ENCODE results near the gene NIPBL.
"Not testable (repeated sequence)": the region's sequence is repeated elsewhere in the genome, so short reads cannot be mapped to it uniquely, and the experiment has no call there.

The NIPBL gene, protein sequence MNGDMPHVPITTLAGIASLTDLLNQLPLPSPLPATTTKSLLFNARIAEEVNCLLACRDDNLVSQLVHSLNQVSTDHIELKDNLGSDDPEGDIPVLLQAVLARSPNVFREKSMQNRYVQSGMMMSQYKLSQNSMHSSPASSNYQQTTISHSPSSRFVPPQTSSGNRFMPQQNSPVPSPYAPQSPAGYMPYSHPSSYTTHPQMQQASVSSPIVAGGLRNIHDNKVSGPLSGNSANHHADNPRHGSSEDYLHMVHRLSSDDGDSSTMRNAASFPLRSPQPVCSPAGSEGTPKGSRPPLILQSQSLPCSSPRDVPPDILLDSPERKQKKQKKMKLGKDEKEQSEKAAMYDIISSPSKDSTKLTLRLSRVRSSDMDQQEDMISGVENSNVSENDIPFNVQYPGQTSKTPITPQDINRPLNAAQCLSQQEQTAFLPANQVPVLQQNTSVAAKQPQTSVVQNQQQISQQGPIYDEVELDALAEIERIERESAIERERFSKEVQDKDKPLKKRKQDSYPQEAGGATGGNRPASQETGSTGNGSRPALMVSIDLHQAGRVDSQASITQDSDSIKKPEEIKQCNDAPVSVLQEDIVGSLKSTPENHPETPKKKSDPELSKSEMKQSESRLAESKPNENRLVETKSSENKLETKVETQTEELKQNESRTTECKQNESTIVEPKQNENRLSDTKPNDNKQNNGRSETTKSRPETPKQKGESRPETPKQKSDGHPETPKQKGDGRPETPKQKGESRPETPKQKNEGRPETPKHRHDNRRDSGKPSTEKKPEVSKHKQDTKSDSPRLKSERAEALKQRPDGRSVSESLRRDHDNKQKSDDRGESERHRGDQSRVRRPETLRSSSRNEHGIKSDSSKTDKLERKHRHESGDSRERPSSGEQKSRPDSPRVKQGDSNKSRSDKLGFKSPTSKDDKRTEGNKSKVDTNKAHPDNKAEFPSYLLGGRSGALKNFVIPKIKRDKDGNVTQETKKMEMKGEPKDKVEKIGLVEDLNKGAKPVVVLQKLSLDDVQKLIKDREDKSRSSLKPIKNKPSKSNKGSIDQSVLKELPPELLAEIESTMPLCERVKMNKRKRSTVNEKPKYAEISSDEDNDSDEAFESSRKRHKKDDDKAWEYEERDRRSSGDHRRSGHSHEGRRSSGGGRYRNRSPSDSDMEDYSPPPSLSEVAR (N-terminal part only)

GRCh38 chr5:36876299-36876964 lies at the start of gene NIPBL:
Gene NIPBL, plus strand, starts transcription at chr5:36876769. Its CDS starts 76,928 bp downstream, at chr5:36953697.
- DNase-seq: peak; percentile 85 to 87

GRCh38 chr5:36832274-36832673 lies 44.3 kb upstream of the NIPBL start:
- DNase-seq: no peak

GRCh38 chr5:36836831-36837230 lies 39.7 kb upstream of the NIPBL start:
- no peak for DNase-seq

DNA sequence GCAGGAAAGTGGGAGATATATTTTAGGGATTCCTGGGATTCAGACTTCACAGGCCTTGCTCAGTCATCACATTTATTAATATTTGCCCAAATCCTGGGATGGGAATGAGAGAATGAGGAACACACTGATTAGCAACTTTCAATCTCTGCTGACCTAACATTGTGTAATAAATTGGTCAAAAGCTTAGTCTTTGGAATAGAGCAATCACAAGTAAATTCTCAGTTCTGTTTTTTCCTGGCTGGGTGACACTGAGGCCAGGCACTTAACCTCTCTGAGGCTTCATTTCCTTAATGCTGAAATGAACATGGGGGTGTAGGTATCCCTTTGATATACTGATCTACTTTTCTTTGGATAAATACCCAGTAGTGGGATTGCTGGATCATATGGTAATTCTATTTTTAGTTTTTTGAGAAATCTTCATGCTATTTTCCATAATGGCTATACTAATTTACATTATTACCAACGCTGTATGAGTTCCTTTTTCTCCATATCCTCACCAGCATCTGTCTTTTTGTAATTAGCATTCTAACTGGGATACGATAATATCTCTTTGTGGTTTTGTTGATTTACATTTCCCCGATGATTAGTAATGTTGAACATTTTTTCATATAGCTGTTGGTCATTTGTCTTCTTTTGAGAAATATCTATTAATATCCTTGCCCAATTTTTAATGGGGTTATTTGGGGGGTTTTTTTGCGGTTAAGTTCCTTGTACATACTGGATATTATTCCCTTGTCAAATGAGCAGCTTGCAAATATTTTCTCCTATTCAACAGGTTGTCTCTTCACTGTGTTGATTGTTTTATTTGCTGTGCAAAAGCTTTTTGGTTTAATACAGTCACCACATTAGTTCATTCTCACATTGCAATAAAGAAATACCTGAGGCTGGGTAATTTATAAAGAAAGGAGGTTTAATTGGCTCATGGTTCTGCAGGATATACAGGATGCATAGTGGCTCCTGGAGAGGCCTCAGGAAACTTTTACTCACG lies 36.8 kb upstream of the NIPBL start:
- no peak for DNase-seq

- no peak for DNase-seq
These were observed 34.9 kb upstream of the NIPBL start for GRCh38 chr5:36841677-36842076.

GRCh38 chr5:36842087-36842486 lies 34.5 kb upstream of the NIPBL start:
- DNase-seq: no peak

GRCh38 chr5:36844305-36844704 lies 32.3 kb upstream of the NIPBL start:
- no peak for DNase-seq

DNA sequence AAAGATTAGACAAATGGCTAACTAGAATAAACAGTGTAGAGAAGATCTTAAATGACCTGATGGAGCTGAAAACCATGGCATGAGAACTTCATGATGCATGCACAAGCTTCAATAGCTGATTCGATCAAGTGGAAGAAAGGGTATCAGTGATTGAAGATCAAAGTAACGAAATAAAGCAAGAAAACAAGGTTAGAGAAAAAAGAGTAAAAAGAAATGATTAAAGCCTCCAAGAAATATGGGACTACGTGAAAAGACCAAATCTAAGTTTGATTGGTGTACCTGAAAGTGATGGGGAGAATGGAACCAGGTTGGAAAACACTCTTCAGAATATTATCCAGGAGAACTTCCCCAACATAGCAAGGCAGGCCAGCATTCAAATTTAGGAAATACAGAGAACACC lies 28.0 kb upstream of the NIPBL start:
- DNase-seq: not testable (repeated sequence)

- DNase-seq: not testable (repeated sequence)
These were observed 23.7 kb upstream of the NIPBL start for GRCh38 chr5:36852903-36853302.

- DNase-seq: no peak
These were observed 22.0 kb upstream of the NIPBL start for GRCh38 chr5:36854402-36855140.

- DNase-seq: no peak
These were observed 21.5 kb upstream of the NIPBL start for GRCh38 chr5:36855141-36855495.

DNA sequence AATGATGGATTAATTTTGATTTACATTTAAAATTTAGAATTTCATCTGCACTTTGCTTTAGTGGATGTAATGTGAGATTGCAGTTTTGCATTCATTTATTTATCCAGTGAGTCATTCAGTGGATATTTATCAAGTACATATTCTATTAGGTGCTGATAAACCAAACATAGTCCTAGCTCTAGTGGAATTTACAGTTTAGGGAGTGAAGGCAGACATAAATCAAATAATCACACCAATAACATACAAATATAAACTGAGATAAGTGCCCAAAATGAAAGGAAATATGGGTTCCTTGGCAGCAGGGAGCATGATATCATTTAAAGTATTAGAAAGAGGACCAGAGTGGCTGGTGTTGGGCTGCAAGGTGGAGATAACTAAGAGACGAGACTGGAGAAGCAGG lies 14.7 kb upstream of the NIPBL start:
- no peak for DNase-seq

DNA sequence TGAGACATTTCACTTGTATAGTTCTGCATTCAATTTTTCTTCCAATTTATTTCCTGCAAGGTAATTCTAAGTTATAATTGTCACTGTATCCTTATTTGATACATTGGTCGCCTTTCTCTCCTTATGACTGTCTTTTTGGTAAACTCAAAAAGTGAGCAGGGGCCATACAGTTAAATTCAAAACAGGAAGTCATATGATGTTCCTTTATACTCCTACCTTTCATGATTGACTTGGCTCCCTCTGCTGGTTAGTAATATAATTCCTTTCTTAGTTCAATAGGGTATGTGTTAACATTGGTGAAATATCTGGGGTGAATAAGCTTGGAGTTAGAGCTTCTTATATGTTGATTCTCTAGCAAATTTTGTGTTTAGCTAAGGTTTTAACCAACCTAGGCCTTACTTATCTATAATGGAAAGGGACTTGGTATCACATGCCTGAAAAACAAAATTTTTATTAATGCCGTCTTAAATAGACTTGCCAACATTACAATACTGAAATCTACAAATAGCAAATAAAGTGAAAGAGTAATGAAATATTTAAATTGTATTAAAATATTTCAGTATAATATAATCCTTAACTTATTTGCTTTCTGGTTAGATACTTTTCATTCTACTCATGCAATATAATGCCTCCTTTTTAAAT lies 6.0 kb upstream of the NIPBL start:
- DNase-seq: no peak

DNA sequence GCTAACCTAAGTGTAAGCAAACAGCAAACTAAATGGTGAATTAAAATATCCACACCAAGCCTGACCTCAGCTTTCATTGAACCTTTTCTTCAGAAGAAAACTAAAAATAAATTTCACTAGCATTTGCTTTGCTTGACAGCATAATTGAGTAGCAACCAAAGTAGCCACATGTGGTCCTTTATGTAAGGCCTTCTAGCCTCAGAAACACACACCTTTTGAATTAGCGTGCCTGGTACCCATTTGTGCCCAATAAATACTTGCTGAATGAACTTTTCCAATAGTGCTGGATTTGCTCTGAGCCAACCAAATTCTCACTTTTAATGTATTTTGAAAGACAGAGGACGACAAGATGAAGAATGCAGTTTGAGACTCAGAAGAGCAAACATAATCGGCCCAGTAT lies 2.1 kb upstream of the NIPBL start:
- no peak for DNase-seq

DNA sequence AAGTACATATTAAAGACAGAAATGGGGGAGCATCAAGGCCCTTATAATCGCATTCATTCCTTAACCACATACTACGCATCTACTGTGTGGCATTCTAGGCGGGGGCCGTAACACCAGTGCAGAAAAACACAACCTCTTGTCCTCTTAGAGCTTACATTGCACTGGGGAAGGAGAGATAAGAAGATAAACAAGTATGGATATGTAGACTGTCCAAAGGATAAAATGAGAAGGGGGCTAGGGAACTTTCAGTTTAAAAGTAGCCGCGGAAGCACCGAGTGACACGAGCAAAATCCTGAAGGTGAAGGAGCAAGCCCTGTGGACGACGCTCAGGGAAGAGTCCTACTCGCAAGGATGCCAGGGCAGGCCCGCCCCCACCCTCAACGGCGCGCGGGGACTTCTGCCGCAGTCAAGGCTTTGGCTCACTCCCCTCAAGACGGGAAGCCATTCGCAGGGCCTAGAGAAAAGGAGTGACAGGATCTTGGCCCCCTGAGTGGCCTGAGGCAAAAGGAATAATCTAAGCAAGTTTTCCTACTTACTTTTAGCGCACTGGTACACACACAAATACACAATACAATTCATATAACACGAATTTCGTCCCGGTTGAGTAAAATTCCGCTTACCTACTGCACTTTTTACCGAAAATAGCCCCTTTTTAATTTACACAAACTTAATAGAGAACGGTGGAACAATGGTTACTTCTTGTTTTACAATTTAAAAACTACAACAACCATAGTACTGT lies 1.3 kb upstream of the NIPBL start:
- DNase-seq: peak; percentile 12 to 20

- peak; percentile 58 to 59 for DNase-seq
These were observed 725 bp upstream of the NIPBL start for GRCh38 chr5:36875790-36876298.

- DNase-seq: peak; percentile 41 to 46
These were observed 547 bp downstream of the NIPBL start for GRCh38 chr5:36876965-36877666.

DNA sequence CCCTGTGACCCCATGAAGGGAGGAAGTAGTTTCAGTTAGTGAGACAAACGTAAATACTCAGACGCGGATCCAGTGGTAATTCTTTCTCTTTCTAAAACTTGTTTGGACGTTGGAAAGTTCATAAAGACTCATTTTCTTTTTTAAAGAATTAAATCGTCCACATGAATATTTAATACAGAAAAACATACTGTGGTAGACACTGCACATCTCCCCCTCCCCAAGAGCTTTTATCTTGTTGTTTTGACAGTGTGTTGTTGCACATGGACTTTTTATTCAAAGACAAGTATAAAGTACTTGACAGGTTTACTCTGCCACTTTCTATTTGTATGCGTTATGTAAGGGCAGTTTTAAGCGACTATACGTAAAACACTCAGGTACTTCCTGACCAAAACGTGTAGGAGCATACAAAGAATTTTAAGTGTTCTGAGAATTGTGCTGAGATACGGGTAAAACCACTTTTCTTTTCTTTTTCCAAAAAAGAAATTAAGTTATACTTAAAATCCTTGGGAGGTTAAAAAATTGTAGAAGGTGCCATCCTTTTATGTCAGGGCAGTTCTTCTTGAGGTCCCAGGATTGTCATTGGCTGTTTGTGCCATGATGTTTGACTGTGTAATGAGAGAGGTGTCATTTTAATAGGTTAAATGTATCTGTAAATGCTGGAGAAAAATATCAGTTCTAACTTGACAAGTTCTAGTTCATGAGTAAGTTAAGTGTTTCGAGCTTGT lies 1.3 kb downstream of the NIPBL start:
- no peak for DNase-seq

Measured in activated CD4-positive, alpha-beta T cell treated with anti-CD3 and anti-CD28 coated beads, Interleukin-2, amount 50 U/mL, for 4 hours (primary cell).